MM.1S (cell line): ENCODE data around the gene CLINT1.

Source experiments
- DNase-seq: peaks from one replicate; pipeline ENCODE4 v3.0.0-alpha.2; 2015
- H2AFZ ChIP-seq: fragments of 300-600 bp; sonication (generic); 2 replicates; pipeline ENCODE4 v1.6.0; 2016; ENCODE audit warnings: antibody characterized with exemption, low read length
- H3F3A ChIP-seq: fragments of 300-600 bp; sonication (generic); 2 replicates; pipeline ENCODE4 v1.6.1; 2016; ENCODE audit warnings: mild to moderate bottlenecking, antibody characterized with exemption, low read length, moderate library complexity, mixed read lengths; ENCODE audit not compliant: insufficient read depth
- H3K27ac ChIP-seq: fragments of 300-600 bp; sonication (generic); 2 replicates; pipeline ENCODE4 v1.5.1; 2016; ENCODE audit warnings: mild to moderate bottlenecking, low read length
- H3K27me3 ChIP-seq: fragments of 300-600 bp; sonication (generic); replicated peaks from 2 replicates; pipeline ENCODE4 v1.6.0; 2016; ENCODE audit warnings: low read length; ENCODE audit not compliant: insufficient read depth
- H3K36me3 ChIP-seq: fragments of 300-600 bp; sonication (generic); replicated peaks from 2 replicates; pipeline ENCODE4 v1.6.1; 2016; ENCODE audit warnings: mild to moderate bottlenecking, low read length, mixed read lengths; ENCODE audit not compliant: insufficient read depth
- H3K4me1 ChIP-seq: fragments of 300-600 bp; sonication (generic); 2 replicates; pipeline ENCODE4 v1.6.1; 2016; ENCODE audit warnings: low read length, mixed read lengths
- H3K4me2 ChIP-seq: fragments of 300-600 bp; sonication (generic); 2 replicates; pipeline ENCODE4 v1.6.0; 2016; ENCODE audit warnings: low read depth, low read length
- H3K4me3 ChIP-seq: fragments of 300-600 bp; sonication (generic); 2 replicates; pipeline ENCODE4 v1.5.1; 2016; ENCODE audit warnings: low read length, mixed read lengths
- H3K79me2 ChIP-seq: fragments of 300-600 bp; sonication (generic); 2 replicates; pipeline ENCODE4 v1.6.1; 2016; ENCODE audit warnings: mixed run types, low read length, mixed read lengths
- H3K9ac ChIP-seq: fragments of 300-600 bp; sonication (generic); 2 replicates; pipeline ENCODE4 v1.6.1; 2016; ENCODE audit warnings: low read length, mixed read lengths
- H3K9me2 ChIP-seq: fragments of 300-600 bp; sonication (generic); replicated peaks from 2 replicates; pipeline ENCODE4 v1.6.1; 2016; ENCODE audit warnings: mild to moderate bottlenecking, low read length, mixed read lengths; ENCODE audit not compliant: insufficient read depth
- H3K9me3 ChIP-seq: fragments of 300-600 bp; sonication (generic); replicated peaks from 2 replicates; pipeline ENCODE4 v1.6.1; 2016; ENCODE audit warnings: mild to moderate bottlenecking, low read length, mixed read lengths; ENCODE audit not compliant: insufficient read depth
- H4K20me1 ChIP-seq: fragments of 300-600 bp; sonication (generic); 2 replicates; pipeline ENCODE4 v1.6.1; 2016; ENCODE audit warnings: mild to moderate bottlenecking, low read length, moderate library complexity, mixed read lengths; ENCODE audit not compliant: insufficient read depth
- CTCF ChIP-seq: fragments of 300-600 bp; sonication (generic); IDR thresholded peaks from 2 replicates; pipeline ENCODE4 v1.5.1; 2016; ENCODE audit warnings: antibody characterized with exemption, low read length, mixed read lengths
- EZH2 ChIP-seq: fragments of 300-600 bp; sonication (generic); optimal IDR thresholded peaks from 2 replicates; pipeline ENCODE3; 2017; ENCODE audit warnings: low read depth, mild to moderate bottlenecking, antibody characterized with exemption, low read length, mixed read lengths
- EZH2phosphoT487 ChIP-seq: fragments of 300-600 bp; sonication (generic); IDR thresholded peaks from 2 replicates; pipeline ENCODE4 v1.6.1; 2018; ENCODE audit warnings: antibody characterized with exemption, low read length

Gene CLINT1

GRCh38 chr5:157766902-157767301, 92.0 kb downstream of the CLINT1 start:
- Histone ChIP-seq H3K9me3 (no peaks in the 10 kb centered on the region), H3K9ac (no peak overlapping the region), H3K4me1 (no peaks in the 10 kb centered on the region), H2AFZ (no peak overlapping the region), H3K9me2 (no peaks in the 10 kb centered on the region), H3K36me3 (no peaks in the 10 kb centered on the region), H4K20me1 (no peaks in the 10 kb centered on the region), H3K4me2 (no peak overlapping the region), H3K79me2 (no peaks in the 10 kb centered on the region), H3K4me3 (no peak overlapping the region), H3F3A (no peaks in the 10 kb centered on the region), H3K27ac (no peak overlapping the region), H3K27me3 (no peaks in the 10 kb centered on the region)
- TF ChIP-seq CTCF (no peak), EZH2 (no peak), EZH2phosphoT487 (no peak)
- DNase-seq = no peak

- no peak overlapping the region for H3K27ac ChIP-seq
- no peak overlapping the region for H3K9ac ChIP-seq
- H3K4me2 ChIP-seq = no peak overlapping the region
- no peak overlapping the region for H3K4me3 ChIP-seq
- H3K9me3 ChIP-seq = no peaks in the 10 kb centered on the region
- H2AFZ ChIP-seq = no peak overlapping the region
- H3K9me2 ChIP-seq = no peaks in the 10 kb centered on the region
- no peaks in the 10 kb centered on the region for H4K20me1 ChIP-seq
- H3K79me2 ChIP-seq = no peaks in the 10 kb centered on the region
- H3F3A ChIP-seq = no peaks in the 10 kb centered on the region
- H3K4me1 ChIP-seq = peaks cover 4% of the 10 kb centered on the region; the same call in 1 of the 2 replicates
- H3K36me3 ChIP-seq = no peaks in the 10 kb centered on the region
- DNase-seq = no peak
- H3K27me3 ChIP-seq = no peaks in the 10 kb centered on the region
- TF ChIP-seq EZH2phosphoT487 (no peak), EZH2 (no peak), CTCF (no peak)
Measured at GRCh38 chr5:157766442-157766841, 92.5 kb downstream of the CLINT1 start.

- Histone ChIP-seq H3K79me2 (no peaks in the 10 kb centered on the region), H3F3A (peaks cover 7% of the 10 kb centered on the region), H3K4me3 (no peak overlapping the region), H3K4me2 (no peak overlapping the region), H3K9me3 (no peaks in the 10 kb centered on the region), H3K9ac (no peak overlapping the region), H2AFZ (no peak overlapping the region), H3K27ac (no peak overlapping the region), H3K9me2 (no peaks in the 10 kb centered on the region), H3K36me3 (no peaks in the 10 kb centered on the region), H4K20me1 (no peaks in the 10 kb centered on the region), H3K4me1 (peaks cover 12% of the 10 kb centered on the region), H3K27me3 (no peaks in the 10 kb centered on the region)
- TF ChIP-seq CTCF = no peak
- DNase-seq = no peak
Measured at GRCh38 chr5:157764531-157764930, 94.4 kb downstream of the CLINT1 start.
